Stimulated activated CD4-positive, alpha-beta T cell treated with anti-CD3 and anti-CD28 coated beads, Interleukin-4, amount 100 ng/mL, for 24 hours (primary cell): ENCODE results near the gene SLC6A4.
"Not testable (repeated sequence)": the region's sequence is repeated elsewhere in the genome, so short reads cannot be mapped to it uniquely, and the experiment has no call there.

Experiments used
- DNase-seq: peaks from one replicate; pipeline ENCODE4 v3.0.0-alpha.2; 2020

Gene SLC6A4

GRCh38 chr17:30238387-30239088 lies 3.0 kb upstream of the SLC6A4 start:
- DNase-seq: no peak

- no peak for DNase-seq
These were observed 2.5 kb upstream of the SLC6A4 start for GRCh38 chr17:30238003-30238344.

- DNase-seq: no peak
These were observed 2.0 kb upstream of the SLC6A4 start for GRCh38 chr17:30237296-30238002.

GRCh38 chr17:30236766-30237165 lies 1.3 kb upstream of the SLC6A4 start:
- DNase-seq: no peak

GRCh38 chr17:30236297-30236624 lies 764 bp upstream of the SLC6A4 start:
- DNase-seq: no peak

- no peak for DNase-seq
These were observed 533 bp downstream of the SLC6A4 start for GRCh38 chr17:30234964-30235363.

- no peak for DNase-seq
These were observed 1.2 kb downstream of the SLC6A4 start for GRCh38 chr17:30234296-30234695.

GRCh38 chr17:30232824-30233427 lies 2.6 kb downstream of the SLC6A4 start:
- no peak for DNase-seq

- no peak for DNase-seq
These were observed 3.3 kb downstream of the SLC6A4 start for GRCh38 chr17:30232015-30232823.

GRCh38 chr17:30230596-30231125 lies 4.8 kb downstream of the SLC6A4 start:
- DNase-seq: no peak

GRCh38 chr17:30230009-30230408 lies 5.5 kb downstream of the SLC6A4 start:
- DNase-seq: not testable (repeated sequence)

GRCh38 chr17:30229012-30229411 lies 6.5 kb downstream of the SLC6A4 start:
- no peak for DNase-seq

GRCh38 chr17:30228011-30228410 lies 7.5 kb downstream of the SLC6A4 start:
- DNase-seq: no peak

- no peak for DNase-seq
These were observed 8.6 kb downstream of the SLC6A4 start for GRCh38 chr17:30226878-30227277.

- DNase-seq: no peak
These were observed 9.5 kb downstream of the SLC6A4 start for GRCh38 chr17:30225919-30226553.

- DNase-seq: no peak
These were observed 10.4 kb downstream of the SLC6A4 start for GRCh38 chr17:30225112-30225511.

GRCh38 chr17:30224419-30224960 lies 11.0 kb downstream of the SLC6A4 start:
- no peak for DNase-seq

GRCh38 chr17:30222721-30223175 lies 12.7 kb downstream of the SLC6A4 start:
- DNase-seq: no peak

GRCh38 chr17:30222251-30222650 lies 13.2 kb downstream of the SLC6A4 start:
- DNase-seq: no peak

- DNase-seq: no peak
These were observed 14.2 kb downstream of the SLC6A4 start for GRCh38 chr17:30221346-30221745.

- no peak for DNase-seq
These were observed 15.1 kb downstream of the SLC6A4 start for GRCh38 chr17:30220414-30220813.

- no peak for DNase-seq
These were observed 15.7 kb downstream of the SLC6A4 start for GRCh38 chr17:30219833-30220232.
